ENCODE measurements around the gene FGD5.

DNA sequence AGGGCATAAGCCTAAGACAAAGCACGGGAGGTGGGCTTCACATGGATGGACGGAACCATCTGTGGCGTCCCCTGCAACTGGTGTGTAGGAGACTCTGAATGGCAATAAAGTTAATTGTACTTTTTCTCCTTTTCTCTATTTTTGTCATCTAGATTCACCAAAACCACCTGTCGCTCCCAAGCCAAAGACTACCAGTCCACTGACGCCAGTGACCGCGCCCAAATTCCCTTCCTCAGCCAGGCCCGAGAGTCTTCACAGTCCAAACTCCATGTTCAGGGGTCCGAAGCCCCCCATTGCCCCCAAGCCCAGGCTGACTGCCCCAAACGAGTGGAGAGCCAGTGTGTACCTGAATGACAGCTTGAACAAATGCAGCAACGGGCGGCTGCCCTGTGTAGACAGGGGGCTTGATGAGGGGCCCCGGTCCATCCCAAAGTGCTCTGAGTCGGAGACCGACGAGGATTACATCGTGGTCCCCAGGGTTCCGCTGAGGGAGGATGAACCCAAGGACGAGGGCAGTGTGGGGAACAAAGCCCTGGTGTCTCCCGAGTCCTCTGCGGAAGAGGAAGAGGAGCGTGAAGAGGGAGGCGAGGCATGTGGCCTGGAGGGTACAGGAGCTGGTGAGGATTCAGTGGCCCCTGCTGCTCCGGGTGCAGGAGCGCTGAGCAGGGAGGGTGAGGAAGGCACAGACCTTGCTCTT is at the start of gene FGD5:
- TF ChIP-seq, protein P1, sequence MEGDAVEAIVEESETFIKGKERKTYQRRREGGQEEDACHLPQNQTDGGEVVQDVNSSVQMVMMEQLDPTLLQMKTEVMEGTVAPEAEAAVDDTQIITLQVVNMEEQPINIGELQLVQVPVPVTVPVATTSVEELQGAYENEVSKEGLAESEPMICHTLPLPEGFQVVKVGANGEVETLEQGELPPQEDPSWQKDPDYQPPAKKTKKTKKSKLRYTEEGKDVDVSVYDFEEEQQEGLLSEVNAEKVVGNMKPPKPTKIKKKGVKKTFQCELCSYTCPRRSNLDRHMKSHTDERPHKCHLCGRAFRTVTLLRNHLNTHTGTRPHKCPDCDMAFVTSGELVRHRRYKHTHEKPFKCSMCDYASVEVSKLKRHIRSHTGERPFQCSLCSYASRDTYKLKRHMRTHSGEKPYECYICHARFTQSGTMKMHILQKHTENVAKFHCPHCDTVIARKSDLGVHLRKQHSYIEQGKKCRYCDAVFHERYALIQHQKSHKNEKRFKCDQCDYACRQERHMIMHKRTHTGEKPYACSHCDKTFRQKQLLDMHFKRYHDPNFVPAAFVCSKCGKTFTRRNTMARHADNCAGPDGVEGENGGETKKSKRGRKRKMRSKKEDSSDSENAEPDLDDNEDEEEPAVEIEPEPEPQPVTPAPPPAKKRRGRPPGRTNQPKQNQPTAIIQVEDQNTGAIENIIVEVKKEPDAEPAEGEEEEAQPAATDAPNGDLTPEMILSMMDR (optimal IDR thresholded peaks at IDR 0.05 in 1 of 3, IDR thresholded peaks at IDR 0.05 in 1 of 3, conservative IDR thresholded peaks at IDR 0.05 in 1 of 3; ENCODE audit: extremely low read depth in 1 of 3, insufficient read depth in 2 of 3, low read length in 3 of 3), result no peak
- TF ChIP-seq EZH2 (IDR thresholded peaks at IDR 0.05; ENCODE audit: low read length), result no peak

Measured in keratinocyte (primary cell).